ENCODE data around the gene GRPEL1.
A peak's percentile ranks its signal among the peaks of the same experiment; 100 is the strongest.

Gene GRPEL1

GRCh38 chr4:7066006-7066405 lies 1.9 kb downstream of the GRPEL1 start:
- DNase-seq: no peak

GRCh38 chr4:7063362-7063761 lies 4.5 kb downstream of the GRPEL1 start:
- no peak for DNase-seq

GRCh38 chr4:7062816-7063215 lies 5.0 kb downstream of the GRPEL1 start:
- DNase-seq: no peak

GRCh38 chr4:7061815-7062214 lies 6.0 kb downstream of the GRPEL1 start:
- DNase-seq: no peak

- DNase-seq: no peak
Measured at GRCh38 chr4:7060346-7061150, 7.3 kb downstream of the GRPEL1 start.

GRCh38 chr4:7059662-7060061 lies 8.2 kb downstream of the GRPEL1 start:
- no peak for DNase-seq

- no peak for DNase-seq
Measured at GRCh38 chr4:7058792-7059191, 9.1 kb downstream of the GRPEL1 start.

GRCh38 chr4:7055990-7056325 lies 11.9 kb downstream of the GRPEL1 start:
- DNase-seq: no peak

GRCh38 chr4:7055111-7055989 lies 12.5 kb downstream of the GRPEL1 start:
- no peak for DNase-seq

GRCh38 chr4:7054106-7054880 lies 13.6 kb downstream of the GRPEL1 start:
- no peak for DNase-seq

- DNase-seq: peak in 20 of 51 donors; percentile 15 to 55 (median 36)
Measured at GRCh38 chr4:7052923-7053715, 14.7 kb downstream of the GRPEL1 start.

- no peak for DNase-seq
Measured at GRCh38 chr4:7052313-7052712, 15.6 kb downstream of the GRPEL1 start.

GRCh38 chr4:7051905-7052304 lies 16.0 kb downstream of the GRPEL1 start:
- DNase-seq: no peak

GRCh38 chr4:7051144-7051495 lies 16.7 kb downstream of the GRPEL1 start:
- DNase-seq: no peak

GRCh38 chr4:7050481-7051143 lies 17.3 kb downstream of the GRPEL1 start:
- no peak for DNase-seq

GRCh38 chr4:7049739-7050138 lies 18.1 kb downstream of the GRPEL1 start:
- no peak for DNase-seq

- no peak for DNase-seq
Measured at GRCh38 chr4:7049295-7049694, 18.6 kb downstream of the GRPEL1 start.

- DNase-seq: peak in 1 of 51 donors; percentile 28
Measured at GRCh38 chr4:7048642-7049041, 19.2 kb downstream of the GRPEL1 start.

- DNase-seq: no peak
Measured at GRCh38 chr4:7046971-7047370, 20.9 kb downstream of the GRPEL1 start.
